Vagina (tissue), 2 donors: Measurements from ENCODE around the gene CDX2.

ENCODE experiments used
- CTCF ChIP-seq, 3 experiments: fragments of 450-650 bp in 2 of 3; fragments of 200-600 bp in 1 of 3; sonication (generic) in 1 of 3; IDR thresholded peaks; one replicate each; pipeline ENCODE4 v1.5.1; 2017 to 2019; ENCODE audit warnings: antibody characterized with exemption in 3 of 3, mild to moderate bottlenecking in 2 of 3, moderate library complexity in 2 of 3
- POLR2A ChIP-seq, 2 donors: fragments of 450-650 bp; IDR thresholded peaks; one replicate each; pipeline ENCODE4 v1.6.1; 2017; ENCODE audit warnings: antibody characterized with exemption in 2 of 2, mild to moderate bottlenecking in 2 of 2, moderate library complexity in 2 of 2

DNA sequence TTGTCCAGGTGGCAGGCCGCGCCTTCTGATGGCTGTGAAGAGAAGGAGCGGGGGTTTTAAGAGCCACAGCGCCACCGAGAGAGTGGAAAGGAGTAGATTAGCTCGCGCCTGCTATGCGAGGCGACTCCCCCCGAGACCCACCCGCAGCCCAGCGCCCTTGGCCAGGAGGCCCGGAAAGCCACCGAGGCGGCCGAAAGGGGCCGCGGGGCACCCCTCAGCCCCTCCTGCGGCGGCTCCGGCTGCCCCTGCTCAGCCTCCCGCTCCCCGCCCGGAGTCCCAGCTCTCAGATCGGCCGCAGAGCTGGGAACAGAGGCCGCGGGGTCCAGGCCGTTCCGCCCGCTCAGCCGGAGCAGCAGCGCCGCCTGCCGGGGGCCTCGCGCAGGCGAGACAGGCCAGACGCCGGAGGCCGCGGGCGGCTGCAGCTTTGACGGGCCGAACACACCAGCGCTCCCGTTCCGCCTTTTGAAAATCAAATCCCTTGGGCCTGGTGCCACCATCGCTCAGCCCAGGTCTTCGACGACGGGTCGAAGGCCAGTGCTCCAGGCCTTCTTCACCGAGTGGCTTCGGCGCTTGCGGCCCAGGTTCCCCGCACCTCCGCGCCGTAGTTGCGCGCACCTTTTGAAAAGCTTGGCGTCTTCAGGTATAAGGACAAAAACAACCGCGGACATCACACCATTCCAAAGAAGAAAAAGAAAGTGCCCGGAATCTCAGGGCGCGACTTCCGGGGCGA is 15.3 kb downstream of the CDX2 start:
- TF ChIP-seq POLR2A (IDR thresholded peaks at IDR 0.05): no peak
- TF ChIP-seq CTCF (IDR thresholded peaks at IDR 0.05): peak; percentile 32 to 77 (median 70)
